ENCODE data around the gene TCOF1. TPM values are rescaled to one million over a fixed set of nuclear protein-coding genes. Genes with fewer than 3 reads are reported as not detected.

Gene TCOF1
- total and polyA plus RNA-seq, 3 donors from 2014 or later: 22.9 to 52.8 (median 46.6) TPM

- Histone ChIP-seq H3K27me3 (no peaks in the 10 kb centered on the region), H3K4me3 (no peak overlapping the region), H3K9me3 (no peaks in the 10 kb centered on the region), H3K27ac (no peak overlapping the region), H3K4me1 (peaks cover 12% of the 10 kb centered on the region), H3K36me3 (ENCODE audit: low read depth, missing control alignments) (no peaks in the 10 kb centered on the region)
- no peak for DNase-seq
- 80 to 87% methylated on average over 9 of the region's 9 CpGs for WGBS, 2 donors
- intact Hi-C loops (cut with DNase I; ENCODE audit: low total_unique reads): no loop called here
- TF ChIP-seq CTCF (IDR thresholded peaks at IDR 0.05): no peak
- no peak for TF ChIP-seq POLR2A (IDR thresholded peaks at IDR 0.05)
These were observed 10.0 kb upstream of the TCOF1 start for GRCh38 chr5:150347451-150347850.

GRCh38 chr5:150349681-150350275 is 7.7 kb upstream of the TCOF1 start:
- 82 to 90% methylated on average over 6 of the region's 6 CpGs for WGBS, 2 donors
- intact Hi-C loops (cut with DNase I; ENCODE audit: low total_unique reads): no loop called here
- TF ChIP-seq POLR2A (IDR thresholded peaks at IDR 0.05): no peak
- no peak for TF ChIP-seq CTCF (IDR thresholded peaks at IDR 0.05)

GRCh38 chr5:150350524-150351344 is 6.8 kb upstream of the TCOF1 start:
- 35 to 42% methylated on average over 7 of the region's 7 CpGs for WGBS, 2 donors
- intact Hi-C loops (cut with DNase I; ENCODE audit: low total_unique reads): no loop called here
- TF ChIP-seq POLR2A (IDR thresholded peaks at IDR 0.05): no peak
- TF ChIP-seq CTCF (IDR thresholded peaks at IDR 0.05): peak; percentile 35 to 53 (median 51)
- no peaks in the 10 kb centered on the region for H3K9me3 ChIP-seq
- peak; percentile 89 for DNase-seq
- no peaks in the 10 kb centered on the region for H3K27me3 ChIP-seq
- H3K4me3 ChIP-seq: no peak overlapping the region
- no peaks in the 10 kb centered on the region for H3K36me3 ChIP-seq (ENCODE audit: low read depth, missing control alignments)
- H3K27ac ChIP-seq: peak overlapping the region in 1 of 2 donors; percentile 12
- peaks cover 12% of the 10 kb centered on the region for H3K4me1 ChIP-seq

More at GRCh38 chr5:150349681-150350275, 7.7 kb upstream of the TCOF1 start:
- Histone ChIP-seq H3K27ac (no peak overlapping the region), H3K9me3 (no peaks in the 10 kb centered on the region), H3K4me3 (no peak overlapping the region), H3K36me3 (ENCODE audit: low read depth, missing control alignments) (no peaks in the 10 kb centered on the region), H3K27me3 (no peaks in the 10 kb centered on the region), H3K4me1 (peaks cover 12% of the 10 kb centered on the region)
- DNase-seq: no peak

- no peak for DNase-seq
- peaks cover 12% of the 10 kb centered on the region for H3K4me1 ChIP-seq
- no peak overlapping the region for H3K27ac ChIP-seq
- WGBS, 2 donors: 67 to 74% methylated on average over 6 of the region's 6 CpGs
- no peaks in the 10 kb centered on the region for H3K27me3 ChIP-seq
- intact Hi-C loops (cut with DNase I; ENCODE audit: low total_unique reads): no loop called here
- H3K4me3 ChIP-seq: no peak overlapping the region
- TF ChIP-seq POLR2A (IDR thresholded peaks at IDR 0.05): no peak
- TF ChIP-seq CTCF (IDR thresholded peaks at IDR 0.05): no peak
- H3K9me3 ChIP-seq: no peaks in the 10 kb centered on the region
- no peaks in the 10 kb centered on the region for H3K36me3 ChIP-seq (ENCODE audit: low read depth, missing control alignments)
These were observed 5.1 kb upstream of the TCOF1 start for GRCh38 chr5:150352244-150353031.
